Measurements from ENCODE around the gene KRT72. TPM values are rescaled to one million over a fixed set of nuclear protein-coding genes. Genes with fewer than 3 reads are reported as not detected.

Gene KRT72
- total and polyA plus RNA-seq, 2 of the 13 experiments (the other 11 are each of a cell fraction or from before 2014, with no cell fraction given) = not detected

- BruUV-seq (replicated peaks) = no TSS peak
- intact Hi-C loops (cut with micrococcal nuclease; ENCODE audit: unreplicated experiment) = no loop called here
- Histone ChIP-seq H3K27me3 (ENCODE audit: control insufficient read depth in 1 of 2, insufficient read depth in 2 of 2, low read length in 2 of 2) (peaks cover 3 to 66% of the 10 kb centered on the region in 2 experiments; a peak in 4 of 5 replicates), H4K20me1 (ENCODE audit: insufficient read depth, low read length) (no peaks in the 10 kb centered on the region), H3K4me1 (ENCODE audit: insufficient read depth, low read length) (no peaks in the 10 kb centered on the region), H3K9me3 (ENCODE audit: low read length) (no peaks in the 10 kb centered on the region), H3K36me3 (replicated peaks in 1 of 2; ENCODE audit: control insufficient read depth in 1 of 2, insufficient read depth in 2 of 2, low read length in 2 of 2) (no peaks in the 10 kb centered on the region), H3K9ac (ENCODE audit: insufficient read depth, low read depth, low read length) (no peak overlapping the region), H3K4me3 (replicated peaks in 1 of 3; ENCODE audit: insufficient read depth in 1 of 3, low read depth in 2 of 3, low read length in 3 of 3) (no peak overlapping the region), H3K4me2 (ENCODE audit: low read depth, low read length) (no peak overlapping the region), H3K79me2 (ENCODE audit: insufficient read depth, low read length) (no peaks in the 10 kb centered on the region), H2AFZ (ENCODE audit: low read length) (no peak overlapping the region), H3K27ac (ENCODE audit: extremely low read length, insufficient read depth, low read length) (no peak overlapping the region)
- TF ChIP-seq ZNF782 (CRISPR knock-in tag; IDR thresholded peaks at IDR 0.05; ENCODE audit: borderline replicate concordance) (no peak), ISX (CRISPR knock-in tag; conservative IDR thresholded peaks at IDR 0.05) (no peak), CBX2 (IDR thresholded peaks at IDR 0.05; ENCODE audit: low read depth, low read length) (no peak), CBX2 (CRISPR knock-in tag; IDR thresholded peaks at IDR 0.05; ENCODE audit: low read depth) (no peak), TBL1XR1 (IDR thresholded peaks at IDR 0.05; ENCODE audit: borderline replicate concordance, low read length, partially characterized antibody) (no peak)
- TF ChIP-seq, protein P1, sequence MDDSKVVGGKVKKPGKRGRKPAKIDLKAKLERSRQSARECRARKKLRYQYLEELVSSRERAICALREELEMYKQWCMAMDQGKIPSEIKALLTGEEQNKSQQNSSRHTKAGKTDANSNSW (CRISPR knock-in tag; IDR thresholded peaks at IDR 0.05; ENCODE audit: borderline replicate concordance) = no peak
- CTCF ChIA-PET (ENCODE audit: low intra/inter-chr PET ratio, low total read pairs) = no interaction called here
- in situ Hi-C loops (cut with HindIII; ENCODE audit: extremely low pct_ligation_motif_present, low pct_unique_long_range_greater_than_20kb) = no loop called here
- 0% methylated on average over 2 of the region's 4 CpGs for WGBS (ENCODE audit: low lambda C conversion rate)
- FAIRE-seq (no peak), DNase-seq (ENCODE audit: low spot score) (no peak), ATAC-seq (no peak)
- POLR2A ChIA-PET = no interaction called here
Measured at GRCh38 chr12:52645982-52646381, 44.7 kb upstream of the KRT72 start.

GRCh38 chr12:52645120-52645761, 44.0 kb upstream of the KRT72 start:
- no peaks in the 10 kb centered on the region for H4K20me1 ChIP-seq (ENCODE audit: insufficient read depth, low read length)
- no peaks in the 10 kb centered on the region for H3K36me3 ChIP-seq (replicated peaks in 1 of 2; ENCODE audit: control insufficient read depth in 1 of 2, insufficient read depth in 2 of 2, low read length in 2 of 2)
- DNase-seq (ENCODE audit: low spot score) (no peak), FAIRE-seq (no peak), ATAC-seq (no peak)
- H3K9me3 ChIP-seq (ENCODE audit: low read length) = no peaks in the 10 kb centered on the region
- H3K4me3 ChIP-seq (replicated peaks in 1 of 3; ENCODE audit: insufficient read depth in 1 of 3, low read depth in 2 of 3, low read length in 3 of 3) = no peak overlapping the region
- H3K4me1 ChIP-seq (ENCODE audit: insufficient read depth, low read length) = no peaks in the 10 kb centered on the region
- H3K79me2 ChIP-seq (ENCODE audit: insufficient read depth, low read length) = no peaks in the 10 kb centered on the region
- H3K27ac ChIP-seq (ENCODE audit: extremely low read length, insufficient read depth, low read length) = no peak overlapping the region
- in situ Hi-C loops (cut with HindIII; ENCODE audit: extremely low pct_ligation_motif_present, low pct_unique_long_range_greater_than_20kb) (no loop called here), intact Hi-C loops (cut with micrococcal nuclease; ENCODE audit: unreplicated experiment) (no loop called here)
- H3K4me2 ChIP-seq (ENCODE audit: low read depth, low read length) = no peak overlapping the region
- peaks cover 3 to 60% of the 10 kb centered on the region in 2 experiments; a peak in 4 of 5 replicates for H3K27me3 ChIP-seq (ENCODE audit: control insufficient read depth in 1 of 2, insufficient read depth in 2 of 2, low read length in 2 of 2)
- ChIA-PET CTCF (ENCODE audit: low intra/inter-chr PET ratio, low total read pairs) (no interaction called here), POLR2A (no interaction called here)
- BruUV-seq (replicated peaks) = no TSS peak
- no peak overlapping the region for H3K9ac ChIP-seq (ENCODE audit: insufficient read depth, low read depth, low read length)
- WGBS (ENCODE audit: low lambda C conversion rate) = 0% methylated on average over 7 of the region's 7 CpGs
- H2AFZ ChIP-seq (ENCODE audit: low read length) = no peak overlapping the region
- no peak for TF ChIP-seq ATF6 (CRISPR knock-in tag; conservative IDR thresholded peaks at IDR 0.05)
- TF ChIP-seq, protein P2, sequence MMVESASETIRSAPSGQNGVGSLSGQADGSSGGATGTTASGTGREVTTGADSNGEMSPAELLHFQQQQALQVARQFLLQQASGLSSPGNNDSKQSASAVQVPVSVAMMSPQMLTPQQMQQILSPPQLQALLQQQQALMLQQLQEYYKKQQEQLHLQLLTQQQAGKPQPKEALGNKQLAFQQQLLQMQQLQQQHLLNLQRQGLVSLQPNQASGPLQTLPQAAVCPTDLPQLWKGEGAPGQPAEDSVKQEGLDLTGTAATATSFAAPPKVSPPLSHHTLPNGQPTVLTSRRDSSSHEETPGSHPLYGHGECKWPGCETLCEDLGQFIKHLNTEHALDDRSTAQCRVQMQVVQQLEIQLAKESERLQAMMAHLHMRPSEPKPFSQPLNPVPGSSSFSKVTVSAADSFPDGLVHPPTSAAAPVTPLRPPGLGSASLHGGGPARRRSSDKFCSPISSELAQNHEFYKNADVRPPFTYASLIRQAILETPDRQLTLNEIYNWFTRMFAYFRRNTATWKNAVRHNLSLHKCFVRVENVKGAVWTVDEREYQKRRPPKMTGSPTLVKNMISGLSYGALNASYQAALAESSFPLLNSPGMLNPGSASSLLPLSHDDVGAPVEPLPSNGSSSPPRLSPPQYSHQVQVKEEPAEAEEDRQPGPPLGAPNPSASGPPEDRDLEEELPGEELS (CRISPR knock-in tag; IDR thresholded peaks at IDR 0.05) = no peak
- TF ChIP-seq KLF16 (CRISPR knock-in tag; IDR thresholded peaks at IDR 0.05) = no peak
- no peak for TF ChIP-seq ZBTB26 (CRISPR knock-in tag; IDR thresholded peaks at IDR 0.05; ENCODE audit: borderline replicate concordance)
- TF ChIP-seq RAD51 (IDR thresholded peaks at IDR 0.05; ENCODE audit: borderline replicate concordance) = no peak
